ENCODE measurements around the gene KCNQ1. TPM values are rescaled to one million over a fixed set of nuclear protein-coding genes. Genes with fewer than 3 reads are reported as not detected.

KCNQ1 gene
- total RNA-seq, 1 donor from 2014 or later = 0.13 TPM

GRCh38 chr11:2791139-2791520, 346.3 kb downstream of the KCNQ1 start:
- DNase-seq (ENCODE audit: low read depth in 2 of 2) = no peak

DNA sequence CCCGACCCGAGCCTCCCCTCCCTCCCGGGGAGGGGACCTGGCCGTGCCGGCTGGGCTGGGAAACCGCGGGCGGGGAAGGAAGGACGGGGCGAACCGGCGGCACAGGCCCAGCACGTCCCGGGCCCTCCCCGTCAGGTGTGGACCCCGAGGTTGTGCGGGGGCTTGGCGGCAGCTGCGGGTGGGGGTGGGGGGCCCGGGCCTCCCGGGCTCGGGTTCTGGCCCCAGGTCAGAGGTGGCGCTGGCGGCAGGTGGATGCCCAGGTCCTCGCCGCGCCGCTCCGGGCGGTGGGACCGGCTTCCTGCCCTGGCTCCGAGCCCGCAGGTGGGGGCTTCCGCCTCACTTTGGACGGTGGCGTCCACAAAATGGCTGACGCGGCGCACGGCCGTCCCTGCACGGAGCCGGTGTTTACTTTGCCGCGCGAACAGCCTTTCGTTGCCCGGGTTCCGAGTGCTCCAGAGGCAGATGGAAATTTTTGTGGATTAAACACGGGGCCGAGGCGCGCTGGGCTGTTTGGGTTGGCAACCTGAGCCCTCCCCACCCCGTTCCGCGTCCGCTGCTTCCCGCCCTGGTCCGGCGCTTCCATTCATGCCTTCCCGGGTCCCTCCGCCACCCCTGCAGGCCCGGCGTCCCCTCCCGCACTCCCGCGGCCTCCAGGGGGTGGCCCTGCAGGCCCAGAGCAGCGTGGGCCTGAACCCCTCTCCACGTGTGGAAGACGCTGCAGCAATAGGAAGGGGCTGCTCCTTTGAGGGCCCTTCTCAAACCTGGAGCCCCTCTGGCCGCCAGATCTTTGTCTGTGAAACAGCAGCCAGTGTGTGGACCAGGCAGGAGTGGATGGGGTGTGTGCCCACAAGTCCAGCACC, 346.9 kb downstream of the KCNQ1 start:
- no peak for DNase-seq (ENCODE audit: low read depth in 2 of 2)

DNA sequence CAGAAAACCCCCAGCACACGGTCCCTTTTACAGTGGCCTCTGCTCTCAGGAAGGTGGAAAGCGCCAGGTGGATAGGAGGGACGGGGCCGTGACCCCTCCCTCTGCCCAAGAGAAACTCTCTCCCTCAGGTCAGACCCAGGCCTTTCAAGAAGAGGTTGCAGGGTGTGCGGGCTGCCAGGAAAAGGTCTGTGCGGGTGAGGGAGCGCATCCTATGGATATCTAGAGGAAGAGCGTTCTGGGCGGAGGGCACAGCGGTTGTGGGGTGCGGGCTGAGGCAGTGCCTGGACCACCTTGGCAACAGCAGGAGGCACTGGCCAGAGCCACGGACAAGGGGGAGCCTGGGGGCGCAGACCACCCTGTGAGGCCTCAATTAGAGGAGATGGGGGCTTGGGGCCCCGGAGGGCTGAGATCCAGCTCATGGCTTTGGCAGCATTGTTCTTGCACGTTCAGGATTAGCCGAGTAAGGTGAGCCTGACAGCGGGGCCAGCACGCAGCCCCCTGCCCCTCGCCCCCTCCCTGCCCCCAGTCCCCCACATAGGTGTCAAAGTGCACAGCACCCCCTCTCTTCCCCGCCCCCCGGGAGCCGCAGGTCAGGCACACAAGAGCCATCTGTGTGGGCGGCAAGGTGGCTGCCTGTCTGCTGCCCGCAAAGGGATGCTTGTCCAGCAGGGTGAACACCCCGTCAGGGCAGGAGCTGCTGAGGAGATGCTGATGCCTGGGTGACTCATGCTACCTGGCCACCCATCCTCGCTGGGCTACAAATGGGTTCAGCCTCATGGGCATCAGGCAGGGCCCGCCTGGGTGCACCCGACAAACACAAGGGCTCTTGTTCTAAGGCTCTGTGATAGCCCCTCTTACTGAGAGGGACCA, 347.8 kb downstream of the KCNQ1 start:
- DNase-seq (ENCODE audit: low read depth in 2 of 2) = no peak

DNA sequence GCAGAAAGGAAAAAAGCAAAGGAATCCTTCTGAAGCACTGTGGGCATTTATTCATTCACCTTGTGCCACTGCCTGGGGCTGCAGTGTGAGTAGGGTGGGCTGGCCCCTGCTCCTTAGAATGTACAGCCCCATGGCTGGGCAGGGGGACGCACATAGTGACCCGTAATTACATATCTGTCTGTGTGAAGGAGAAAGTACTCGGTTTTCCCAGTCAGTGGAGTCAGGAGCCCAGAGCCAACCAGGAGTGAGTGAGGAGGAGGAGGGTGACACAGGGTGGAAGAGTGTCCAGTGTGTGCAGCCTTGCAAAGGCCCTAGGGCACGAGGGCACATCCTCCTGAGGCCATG, 348.9 kb downstream of the KCNQ1 start:
- no peak for DNase-seq (ENCODE audit: low read depth in 2 of 2)

GRCh38 chr11:2794046-2794967, 349.5 kb downstream of the KCNQ1 start:
- no peak for DNase-seq (ENCODE audit: low read depth in 2 of 2)

DNA sequence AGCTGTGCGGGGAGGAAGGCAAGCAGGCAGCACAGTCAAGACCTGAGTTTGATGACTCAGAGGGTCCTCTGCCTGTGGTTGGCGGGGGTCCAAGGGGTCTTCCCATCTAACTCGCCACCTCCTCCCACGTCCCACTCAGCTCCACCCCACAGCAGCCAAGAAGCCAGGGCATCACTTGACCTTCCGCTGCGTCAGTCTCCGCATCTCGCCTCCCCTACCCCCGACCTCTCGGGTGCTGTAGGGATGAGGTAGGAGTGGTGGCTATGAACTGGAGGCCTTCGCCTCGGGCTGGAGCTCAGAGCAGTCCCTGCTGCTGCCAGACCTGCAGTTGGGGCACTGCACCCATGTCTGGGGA, 350.1 kb downstream of the KCNQ1 start:
- DNase-seq (ENCODE audit: low read depth in 2 of 2) = no peak

DNA sequence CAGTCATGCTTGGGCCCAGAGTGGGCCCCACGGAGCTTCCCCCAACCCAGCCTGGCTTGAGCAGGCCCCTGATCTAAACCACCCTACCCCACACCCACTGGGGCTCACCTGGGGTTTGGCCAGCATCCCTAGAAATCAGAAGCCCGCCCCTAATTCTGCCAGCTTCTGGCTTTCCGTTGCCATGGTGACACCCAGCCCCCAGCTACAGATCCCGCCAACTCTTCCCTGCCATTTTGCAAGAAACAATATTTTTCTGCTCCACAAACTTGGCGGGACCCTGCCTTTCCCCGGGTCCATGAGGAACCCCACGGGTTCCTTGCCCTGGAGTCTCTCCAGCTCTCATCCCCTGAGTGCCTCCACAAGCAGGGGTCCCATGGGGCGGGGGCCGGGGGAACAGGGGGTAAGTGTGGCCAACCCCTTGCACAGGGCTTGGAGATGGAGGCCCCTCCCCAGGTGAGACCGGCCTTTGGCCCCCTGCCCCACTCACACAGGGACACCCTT, 350.7 kb downstream of the KCNQ1 start:
- no peak for DNase-seq (ENCODE audit: low read depth in 2 of 2)

DNA sequence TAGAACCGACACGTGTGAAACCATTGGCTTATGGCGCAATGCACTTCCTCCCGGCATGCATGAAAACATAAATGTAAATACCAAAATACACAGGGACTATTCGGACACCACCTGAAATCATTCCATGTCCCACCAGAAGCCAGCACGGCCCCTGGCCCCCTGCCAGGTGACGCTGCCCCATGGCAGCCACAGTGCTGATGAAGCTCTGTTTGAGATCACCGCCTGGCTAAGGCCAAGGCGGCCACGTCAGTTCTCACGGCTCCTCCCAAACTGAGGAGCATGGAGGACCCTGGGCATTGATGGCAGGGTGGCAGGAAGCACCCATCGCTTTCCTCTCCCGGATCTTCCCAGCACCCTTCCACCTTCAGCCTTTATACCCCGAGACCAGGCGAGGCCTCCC, 351.3 kb downstream of the KCNQ1 start:
- DNase-seq (ENCODE audit: low read depth in 2 of 2) = no peak

DNA sequence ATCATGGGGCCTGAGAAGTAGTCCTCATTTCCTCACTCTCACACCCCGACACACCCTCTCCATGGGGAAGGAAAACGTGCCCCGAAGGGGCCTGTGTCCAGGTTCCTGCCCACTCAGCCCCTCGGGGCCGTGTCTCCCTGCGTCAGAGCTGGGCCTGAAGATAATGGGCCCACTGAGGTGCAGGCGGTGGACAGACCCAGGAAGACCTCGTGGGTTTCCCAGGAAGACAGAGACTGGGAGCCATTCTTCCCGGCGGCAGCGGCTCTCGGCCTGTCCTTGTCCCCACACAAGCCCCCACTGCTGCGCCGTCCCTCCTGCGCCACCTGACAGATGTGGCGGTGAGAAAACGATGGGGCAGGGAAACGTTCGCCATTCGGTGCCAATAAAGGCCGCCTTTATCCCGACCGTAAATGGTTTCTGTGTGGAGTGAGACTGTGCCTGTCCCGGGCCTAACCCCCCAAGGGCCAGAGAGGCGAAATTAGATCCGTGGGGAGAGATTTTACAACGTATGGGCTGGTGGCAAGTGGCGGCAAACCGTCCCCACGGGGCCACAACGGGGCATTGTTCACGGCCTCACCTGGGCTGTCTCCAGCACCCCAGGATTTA, 351.8 kb downstream of the KCNQ1 start:
- no peak for DNase-seq (ENCODE audit: low read depth in 2 of 2)

DNA sequence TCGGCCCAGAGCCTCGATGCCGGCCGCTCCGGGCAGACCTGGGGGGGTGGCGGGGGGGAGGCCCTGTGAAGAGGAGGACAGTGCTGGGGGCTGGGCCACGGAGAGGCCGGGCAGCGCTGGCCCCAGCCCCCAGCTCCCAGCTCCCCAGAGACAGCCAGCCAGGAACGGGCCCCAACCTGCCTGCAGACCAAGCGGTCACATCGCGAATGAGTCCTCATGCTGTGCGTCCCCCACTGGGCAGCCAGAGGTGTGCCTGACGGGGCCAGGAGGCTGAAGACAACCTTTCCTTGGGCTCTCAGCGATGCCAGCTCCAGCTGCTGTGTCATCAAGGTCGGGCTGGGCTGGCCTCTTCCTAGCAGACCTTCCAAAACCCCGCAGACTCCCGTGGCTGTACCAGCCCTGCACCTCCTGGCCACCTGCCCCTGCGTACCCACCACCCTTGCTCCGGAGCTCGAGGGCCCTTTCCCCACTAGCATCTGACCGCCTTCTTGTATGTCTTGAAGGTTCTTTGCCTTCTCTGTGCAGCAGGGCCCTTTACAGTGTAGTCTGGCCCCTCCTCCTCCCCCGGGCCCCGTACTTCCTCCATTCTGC, 352.4 kb downstream of the KCNQ1 start:
- DNase-seq (ENCODE audit: low read depth in 2 of 2) = no peak

GRCh38 chr11:2797741-2798361, 353.0 kb downstream of the KCNQ1 start:
- DNase-seq (ENCODE audit: low read depth in 2 of 2) = no peak

GRCh38 chr11:2798951-2799761, 354.3 kb downstream of the KCNQ1 start:
- no peak for DNase-seq (ENCODE audit: low read depth in 2 of 2)

DNA sequence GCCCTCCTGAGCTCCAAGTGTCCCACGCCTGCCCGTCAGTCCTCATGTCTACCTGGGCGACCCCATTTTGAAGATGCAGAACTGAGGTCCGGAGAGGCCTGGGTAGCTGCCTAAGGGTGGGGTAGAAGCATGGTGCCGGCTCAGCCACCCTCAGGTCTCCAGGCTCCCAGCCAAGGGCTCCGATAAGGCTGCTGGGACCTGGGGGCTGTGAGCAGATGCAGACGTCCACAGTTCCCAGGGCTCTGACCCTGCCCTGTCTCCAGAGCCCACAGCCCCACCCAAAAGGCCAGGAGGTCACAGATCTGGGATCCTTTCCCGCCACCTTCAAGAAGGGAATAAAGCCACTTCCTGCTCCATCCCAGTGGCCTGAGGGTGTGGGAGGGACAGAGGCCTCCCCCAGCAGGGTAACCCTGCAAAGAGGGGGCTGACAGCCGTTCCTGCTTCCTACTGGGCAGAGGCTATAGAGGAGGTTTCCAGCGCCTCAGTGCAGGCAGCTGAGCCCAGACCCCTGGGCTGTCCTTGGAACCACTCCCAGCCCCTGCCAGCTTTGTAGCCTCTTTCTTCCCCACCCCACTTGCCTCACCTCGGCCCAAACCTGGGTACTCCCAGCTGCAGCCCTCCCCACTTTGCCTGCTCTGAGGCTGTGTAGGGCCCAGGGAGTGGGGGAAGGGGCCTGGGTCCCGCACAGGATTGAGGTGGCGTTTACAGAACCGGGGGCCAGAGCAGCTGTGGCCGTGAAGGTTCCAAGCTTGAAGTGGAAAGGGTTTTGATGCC, 355.3 kb downstream of the KCNQ1 start:
- DNase-seq (ENCODE audit: low read depth in 2 of 2) = no peak

GRCh38 chr11:2800655-2801531, 356.1 kb downstream of the KCNQ1 start:
- no peak for DNase-seq (ENCODE audit: low read depth in 2 of 2)

- no peak for DNase-seq (ENCODE audit: low read depth in 2 of 2)
These were observed 357.0 kb downstream of the KCNQ1 start for GRCh38 chr11:2801711-2802388.

- no peak for DNase-seq (ENCODE audit: low read depth in 2 of 2)
These were observed 357.8 kb downstream of the KCNQ1 start for GRCh38 chr11:2802389-2803185.

Data from dermis microvascular lymphatic vessel endothelial cell (primary cell).